Gastroesophageal sphincter (tissue), 4 donors: ENCODE results near the gene CLCNKA. TPM values are rescaled to one million over a fixed set of nuclear protein-coding genes. Genes with fewer than 3 reads are reported as not detected.

Experiments used
- ATAC-seq: fragments of 150-250 bp; one replicate; pipeline ENCODE4 v1.9.1; 2016; ENCODE audit warnings: mild to moderate bottlenecking, moderate library complexity
- H3K27ac ChIP-seq, 4 donors: fragments of 200-600 bp; sonication (generic) in 3 of 4; 1 replicate in 3 of 4; 2 replicates in 1 of 4; pipeline ENCODE4 v1.5.1; 2016 to 2019
- H3K27me3 ChIP-seq: fragments of 200-600 bp; sonication (generic); one replicate; pipeline ENCODE4 v1.5.1; 2019
- H3K36me3 ChIP-seq, 2 donors: fragments of 200-600 bp; sonication (generic); one replicate each; pipeline ENCODE4 v1.5.1; 2019; ENCODE audit warnings: control low read depth in 1 of 2
- H3K4me1 ChIP-seq, 3 donors: fragments of 200-600 bp; sonication (generic); 1 replicate in 2 of 3; 2 replicates in 1 of 3; pipeline ENCODE4 v1.5.1; 2016 to 2019; ENCODE audit warnings: control low read depth in 2 of 3
- H3K4me3 ChIP-seq, 2 donors: fragments of 200-600 bp; sonication (generic); one replicate each; pipeline ENCODE4 v1.5.1; 2019; ENCODE audit warnings: mild to moderate bottlenecking in 1 of 2, moderate library complexity in 1 of 2
- H3K9me3 ChIP-seq, 3 donors: fragments of 200-600 bp; sonication (generic); one replicate each; pipeline ENCODE4 v1.5.1; 2017 to 2019; ENCODE audit warnings: control low read depth in 2 of 3
- CTCF ChIP-seq, 4 experiments: fragments of 200-600 bp in 2 of 4; fragments of 450-650 bp in 2 of 4; sonication (generic) in 1 of 4; IDR thresholded peaks; one replicate each; pipeline ENCODE4 v1.5.1; 2017 to 2019; ENCODE audit warnings: antibody characterized with exemption in 4 of 4, mild to moderate bottlenecking in 2 of 4, moderate library complexity in 2 of 4
- EP300 ChIP-seq: sonication (generic); formaldehyde crosslinking; IDR thresholded peaks from one replicate; pipeline ENCODE4 v1.6.1; 2017; ENCODE audit warnings: antibody characterized with exemption, mild to moderate bottlenecking
- POLR2A ChIP-seq, 2 donors: fragments of 450-650 bp; IDR thresholded peaks; one replicate each; pipeline ENCODE4 v1.6.1; 2017; ENCODE audit warnings: antibody characterized with exemption in 2 of 2, mild to moderate bottlenecking in 2 of 2, moderate library complexity in 1 of 2
- POLR2AphosphoS5 ChIP-seq: sonication (generic); formaldehyde crosslinking; IDR thresholded peaks from one replicate; pipeline ENCODE4 v1.6.1; 2017; ENCODE audit warnings: antibody characterized with exemption
- WGBS, 2 donors: methylation state at CpG; one replicate each; pipeline ENCODE4 v1.1.5; 2018; ENCODE audit warnings: low coverage in 1 of 2; 5-methylcytosine and 5-hydroxymethylcytosine counted together
- small RNA-seq, 4 donors: library from RNA; depleted of rRNA; stranded (forward); fragments of <200 nt; gene quantifications; one replicate each; pipeline ENCODE3, GENCODE V24; 2016
- total RNA-seq, 4 donors: library from RNA; depleted of rRNA; stranded (reverse); fragments of >200 nt; gene quantifications; one replicate each; pipeline ENCODE4 v1.1.0, GENCODE V29; 2016

The CLCNKA gene
- total RNA-seq, 4 donors from 2014 or later = 0.08 to 3.0 (median 0.20) TPM; not detected in 1

- TF ChIP-seq POLR2AphosphoS5 = no peak
- H3K27ac ChIP-seq = no peak overlapping the region
- H3K4me3 ChIP-seq = no peak overlapping the region
- no peaks in the 10 kb centered on the region for H3K27me3 ChIP-seq
- no peaks in the 10 kb centered on the region for H3K9me3 ChIP-seq
- WGBS, 2 donors = 80 to 95% methylated on average over 3 of the region's 5 CpGs
- ATAC-seq = no peak
- no peaks in the 10 kb centered on the region for H3K36me3 ChIP-seq
- H3K4me1 ChIP-seq = peaks cover 0 to 15% (median 4%) of the 10 kb centered on the region in 3 donors
Measured at GRCh38 chr1:16080422-16081150, 58.8 kb downstream of the CLCNKA start.

- Histone ChIP-seq H3K4me3 (no peak overlapping the region), H3K36me3 (no peaks in the 10 kb centered on the region), H3K9me3 (no peaks in the 10 kb centered on the region), H3K27me3 (no peaks in the 10 kb centered on the region), H3K4me1 (peaks cover 0 to 9% (median 4%) of the 10 kb centered on the region in 3 donors), H3K27ac (no peak overlapping the region)
- no peak for TF ChIP-seq POLR2A (IDR thresholded peaks at IDR 0.05)
- TF ChIP-seq CTCF (IDR thresholded peaks at IDR 0.05) = no peak
- no peak for TF ChIP-seq EP300
- no peak for TF ChIP-seq POLR2AphosphoS5
- WGBS, 2 donors = 75 to 78% methylated on average over 4 of the region's 9 CpGs
- ATAC-seq = no peak
Measured at GRCh38 chr1:16081636-16082035, 59.8 kb downstream of the CLCNKA start.

- H3K27me3 ChIP-seq = no peaks in the 10 kb centered on the region
- H3K27ac ChIP-seq = no peak overlapping the region
- 72% methylated on average over 3 of the region's 9 CpGs; no CpG with 5 or more reads in 1 of the 2 donors for WGBS, 2 donors
- peak; percentile 50 for ATAC-seq
- peak in 3 of 4 experiments; percentile 68 to 88 (median 80) for TF ChIP-seq CTCF (IDR thresholded peaks at IDR 0.05)
- TF ChIP-seq EP300 = no peak
- H3K9me3 ChIP-seq = no peaks in the 10 kb centered on the region
- peaks cover 0 to 9% (median 4%) of the 10 kb centered on the region in 3 donors for H3K4me1 ChIP-seq
- H3K36me3 ChIP-seq = no peaks in the 10 kb centered on the region
- no peak overlapping the region for H3K4me3 ChIP-seq
Measured at GRCh38 chr1:16082283-16083038, 60.6 kb downstream of the CLCNKA start.

GRCh38 chr1:16083486-16083885 is 61.6 kb downstream of the CLCNKA start:
- Histone ChIP-seq H3K9me3 (no peaks in the 10 kb centered on the region), H3K27me3 (no peaks in the 10 kb centered on the region), H3K4me1 (peaks cover 0 to 9% (median 4%) of the 10 kb centered on the region in 3 donors), H3K27ac (no peak overlapping the region), H3K4me3 (no peak overlapping the region), H3K36me3 (no peaks in the 10 kb centered on the region)
- TF ChIP-seq CTCF (IDR thresholded peaks at IDR 0.05) = no peak
- no peak for TF ChIP-seq EP300
- no peak for TF ChIP-seq POLR2AphosphoS5
- no peak for TF ChIP-seq POLR2A (IDR thresholded peaks at IDR 0.05)
- 80% methylated on average over 3 of the region's 5 CpGs; no CpG with 5 or more reads in 1 of the 2 donors for WGBS, 2 donors
- ATAC-seq = no peak

Small RNAs within 50 kb of the gene (small RNA-seq; reads per million reads assigned to genes)
- gene AL355994.1 (0 reads per million in 4 donors), gene AL355994.5 (0 reads per million in 4 donors)

Other genes starting within 250 kb of the CLCNKA start
- 1 to 10 TPM in 2 of 4 donors, under 1 TPM in 2; 0.40 to 1.4 (median 0.85) TPM for gene UQCRHL, start 214.4 kb upstream of the CLCNKA start, total RNA-seq
- gene SPEN, start 174.3 kb upstream of the CLCNKA start, total RNA-seq = 10 to 100 TPM; 40.3 to 79.4 (median 50.7) TPM
- 10 to 100 TPM; 24.0 to 65.7 (median 29.0) TPM for gene ZBTB17, start 45.9 kb upstream of the CLCNKA start, total RNA-seq
- not detected for gene SRARP, start 17.8 kb upstream of the CLCNKA start, total RNA-seq
- 100 to 1,000 TPM; 143 to 505 (median 229) TPM for gene HSPB7, start 4.0 kb upstream of the CLCNKA start, total RNA-seq
- gene CLCNKB, start 21.7 kb downstream of the CLCNKA start, total RNA-seq = 1 to 10 TPM in 2 of 4 donors, under 1 TPM in 2; 0.20 to 1.9 (median 0.82) TPM
- not detected for gene FAM131C, start 51.6 kb downstream of the CLCNKA start, total RNA-seq
- 10 to 100 TPM in 2 of 4 donors, 1 to 10 TPM in 2; 8.9 to 16.1 (median 12.4) TPM for gene EPHA2, start 134.0 kb downstream of the CLCNKA start, total RNA-seq
- 1 to 10 TPM; 2.8 to 3.6 (median 3.4) TPM for gene ARHGEF19, start 190.6 kb downstream of the CLCNKA start, total RNA-seq
- gene CPLANE2, start 215.1 kb downstream of the CLCNKA start, total RNA-seq = 10 to 100 TPM in 2 of 4 donors, 1 to 10 TPM in 2; 6.6 to 45.8 (median 11.0) TPM